ENCODE data around the gene NCBP2L.
"Not testable (repeated sequence)": the region's sequence is repeated elsewhere in the genome, so short reads cannot be mapped to it uniquely, and the experiment has no call there.

NCBP2L gene

GRCh38 chrX:107810053-107810452 is 32.5 kb downstream of the NCBP2L start:
- not testable (repeated sequence) for DNase-seq (ENCODE audit: low read depth)

- no peak for DNase-seq (ENCODE audit: low read depth)
These were observed 41.5 kb downstream of the NCBP2L start for GRCh38 chrX:107818900-107819521.

DNA sequence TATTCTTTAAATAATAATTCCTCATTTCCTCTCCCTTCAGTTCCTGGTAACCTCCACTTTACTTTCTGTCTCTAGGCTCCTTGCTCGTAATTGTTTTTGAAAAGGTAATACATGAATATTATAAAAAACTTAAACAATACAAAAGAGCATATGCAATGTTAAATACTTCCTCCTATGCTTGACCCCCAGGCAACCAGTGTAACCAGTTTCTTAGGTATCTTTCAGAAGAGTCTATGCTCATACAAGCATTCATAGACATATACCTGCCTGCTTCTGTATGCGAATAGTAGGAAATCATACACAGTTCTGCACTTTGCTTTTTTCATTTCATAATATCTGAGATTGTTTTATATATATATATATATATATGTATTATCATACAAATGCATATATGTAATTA is 45.5 kb downstream of the NCBP2L start:
- DNase-seq (ENCODE audit: low read depth), result no peak

DNA sequence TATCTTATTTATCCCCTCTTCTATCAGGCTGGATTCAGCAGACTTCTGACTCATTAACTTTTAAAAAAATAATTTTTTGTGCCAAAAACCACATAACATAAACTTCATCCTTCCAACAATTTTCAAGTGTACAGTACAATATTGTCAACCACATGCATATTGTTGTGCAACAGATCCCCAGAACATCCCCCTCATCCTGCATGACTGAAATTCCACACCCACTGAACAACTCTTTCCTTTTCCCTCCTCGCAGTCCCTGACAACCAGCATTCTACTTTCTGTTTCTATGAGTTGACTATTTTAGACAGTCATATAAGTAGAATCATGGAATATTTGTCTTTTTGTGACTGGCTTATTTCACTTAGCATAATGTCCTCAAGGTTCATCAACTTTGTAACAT is 45.9 kb downstream of the NCBP2L start:
- no peak for DNase-seq (ENCODE audit: low read depth)

DNA sequence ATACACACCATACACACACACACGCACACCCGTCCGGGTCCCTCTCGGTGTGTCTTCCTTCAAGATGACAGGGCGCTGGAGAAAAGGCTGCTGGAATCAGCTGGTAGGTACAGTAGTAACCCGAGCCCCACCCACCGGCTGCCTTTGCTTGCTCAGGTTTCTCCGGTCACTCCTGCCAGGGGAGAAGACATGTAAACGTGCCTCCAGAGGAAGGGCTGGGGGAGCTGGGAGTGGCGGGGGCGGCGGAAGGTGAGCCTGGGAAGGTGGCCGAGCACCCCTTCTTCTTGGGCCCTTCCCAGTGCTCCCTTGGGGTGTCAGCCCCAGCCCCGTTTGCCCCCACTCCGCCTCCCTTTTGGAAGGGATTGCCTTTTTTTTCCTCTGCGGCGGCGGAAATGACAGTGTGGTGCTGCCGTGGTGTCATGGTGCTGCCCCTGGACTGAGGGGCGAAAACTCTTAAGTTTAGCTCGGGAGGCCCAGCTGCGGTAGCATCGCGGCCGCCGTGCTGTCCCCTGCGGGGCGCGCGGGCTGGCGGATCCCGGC is 48.2 kb downstream of the NCBP2L start, which contains the start of gene MID2:
Gene MID2, plus strand, starts transcription at position 169 of the 540 bp plus-strand sequence. CDS start 561 bp downstream, outside the sequence.
- peak; percentile 15 for DNase-seq (ENCODE audit: low read depth)

GRCh38 chrX:107826238-107827029 is 48.9 kb downstream of the NCBP2L start:
- DNase-seq (ENCODE audit: low read depth), result peak; percentile 9

DNA sequence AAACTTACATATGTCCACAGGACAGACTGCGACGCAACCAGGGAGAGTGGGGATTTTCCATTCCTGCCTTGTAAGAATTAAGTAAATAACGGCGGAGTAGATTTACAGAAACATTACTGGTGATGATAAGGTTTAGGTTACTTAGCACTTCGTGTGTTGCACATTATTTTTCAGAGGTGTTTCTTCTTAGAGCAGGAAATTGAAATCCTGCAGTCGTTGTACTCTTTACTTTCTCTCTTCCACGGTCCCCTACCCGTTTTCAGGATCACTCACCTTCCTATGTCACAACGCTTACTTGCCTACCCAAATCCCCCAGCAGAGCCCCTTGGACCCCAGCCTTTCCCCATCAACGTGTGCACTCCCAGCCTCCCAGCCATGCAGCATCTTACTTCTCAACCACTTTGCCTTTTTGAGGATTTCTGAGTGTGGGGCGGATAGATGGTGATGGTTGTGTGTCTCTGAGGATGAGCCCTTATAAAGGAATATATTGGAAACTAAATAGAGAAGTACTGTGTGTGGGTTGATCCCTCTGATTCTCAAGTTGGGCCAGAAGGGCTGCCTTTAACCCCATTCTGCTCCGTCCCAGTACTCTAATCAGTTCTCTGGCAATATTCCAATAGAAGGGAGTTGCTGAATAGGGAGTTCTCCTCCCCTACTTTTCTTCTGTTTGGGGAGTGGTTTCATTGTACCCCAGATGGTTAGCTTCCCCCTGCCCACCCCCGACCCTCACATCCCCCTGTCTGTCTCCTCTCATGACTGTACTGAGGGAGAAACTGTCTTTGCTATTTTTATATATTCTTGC is 49.7 kb downstream of the NCBP2L start:
- no peak for DNase-seq (ENCODE audit: low read depth)

DNA sequence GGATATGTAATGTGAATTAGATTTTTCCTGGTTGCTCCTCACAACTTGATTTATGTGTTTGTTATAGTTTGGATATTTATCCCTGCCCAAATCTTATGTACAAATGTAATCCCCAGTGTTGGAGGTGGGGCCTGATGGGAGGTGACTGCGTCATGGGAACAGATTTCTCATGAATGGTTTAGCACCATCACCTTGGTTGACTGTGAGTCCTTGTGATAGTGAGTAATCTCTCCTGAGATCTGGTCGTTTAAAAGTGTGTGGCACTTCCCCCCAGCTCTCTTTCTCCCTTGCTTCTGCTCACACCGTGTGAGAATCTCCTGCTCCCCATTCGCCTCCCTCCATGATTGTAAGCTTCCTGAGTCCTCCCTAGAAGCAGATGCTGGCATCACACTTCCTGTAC is 50.3 kb downstream of the NCBP2L start:
- no peak for DNase-seq (ENCODE audit: low read depth)

- DNase-seq (ENCODE audit: low read depth), result no peak
These were observed 52.3 kb downstream of the NCBP2L start for GRCh38 chrX:107829878-107830277.

DNA sequence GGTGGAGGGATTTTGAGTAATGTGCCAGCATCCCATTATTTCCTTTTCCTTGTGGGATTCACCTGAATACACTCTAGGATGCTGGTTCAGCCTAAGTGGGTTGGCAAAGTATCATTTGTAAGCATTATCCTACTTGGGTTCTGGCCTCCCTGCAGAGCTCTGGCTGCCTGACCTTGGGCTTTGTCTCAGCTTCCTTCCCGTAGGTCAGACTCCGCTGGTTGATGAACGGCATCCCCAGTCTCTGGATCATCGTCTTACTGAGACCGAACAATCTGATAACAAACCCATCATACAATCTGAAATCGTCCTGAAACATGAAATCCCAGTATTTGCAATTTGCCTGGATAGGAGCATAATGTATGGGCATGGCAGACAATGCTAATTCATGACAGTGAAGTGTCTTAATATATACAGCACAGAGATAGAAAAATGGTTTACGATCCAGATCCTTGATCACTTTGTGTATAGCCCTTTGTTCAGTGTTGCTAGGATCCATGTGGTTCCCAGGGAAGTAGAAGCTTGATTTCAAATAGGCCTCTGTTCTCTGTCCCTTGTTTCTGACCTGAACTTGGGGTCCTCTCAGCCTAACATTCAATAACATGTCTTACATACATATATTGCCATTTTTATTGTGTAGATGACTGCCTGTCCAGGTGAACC is 53.7 kb downstream of the NCBP2L start:
- no peak for DNase-seq (ENCODE audit: low read depth)

DNA sequence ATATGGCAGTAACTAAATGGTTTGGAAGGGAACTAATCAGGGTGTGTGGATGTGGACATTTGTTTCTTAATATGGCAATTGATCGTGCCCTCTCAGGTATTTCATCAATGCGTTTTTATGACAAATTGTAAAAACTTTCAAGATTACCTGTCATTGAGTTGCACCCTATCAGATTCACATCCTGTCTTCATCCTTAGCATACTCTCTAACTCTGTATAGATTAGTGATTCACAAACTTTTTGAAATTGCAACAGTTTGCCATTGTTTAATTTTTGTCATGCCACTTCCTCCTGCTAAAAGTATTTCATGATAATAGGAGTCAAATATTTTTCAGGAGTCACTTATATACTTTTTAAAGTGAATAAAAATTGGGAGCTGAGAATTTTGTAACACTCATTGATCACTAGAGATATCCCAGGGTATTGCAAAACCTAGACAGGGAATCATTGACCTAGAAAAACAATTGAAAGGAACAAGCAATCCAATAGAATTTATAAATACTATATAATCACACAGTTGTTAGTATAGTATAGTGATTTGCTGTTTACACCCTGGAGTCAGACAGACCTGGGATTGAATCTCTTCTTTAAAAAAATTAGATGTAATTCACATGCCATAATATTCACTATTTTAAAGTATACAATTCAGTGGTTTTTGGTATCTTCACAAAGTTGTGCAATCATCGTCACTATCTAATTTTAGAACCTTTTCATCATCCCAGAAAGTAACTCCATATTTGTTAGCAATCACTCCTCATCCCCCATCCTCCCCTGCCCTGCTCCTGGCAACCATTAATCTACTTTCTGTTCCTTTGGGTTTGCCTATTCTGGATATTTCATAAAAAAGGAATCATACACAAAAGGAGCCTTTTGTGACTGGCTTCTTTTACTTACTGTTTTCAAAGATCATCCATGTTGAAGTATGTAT is 57.0 kb downstream of the NCBP2L start:
- DNase-seq (ENCODE audit: low read depth), result no peak

DNA sequence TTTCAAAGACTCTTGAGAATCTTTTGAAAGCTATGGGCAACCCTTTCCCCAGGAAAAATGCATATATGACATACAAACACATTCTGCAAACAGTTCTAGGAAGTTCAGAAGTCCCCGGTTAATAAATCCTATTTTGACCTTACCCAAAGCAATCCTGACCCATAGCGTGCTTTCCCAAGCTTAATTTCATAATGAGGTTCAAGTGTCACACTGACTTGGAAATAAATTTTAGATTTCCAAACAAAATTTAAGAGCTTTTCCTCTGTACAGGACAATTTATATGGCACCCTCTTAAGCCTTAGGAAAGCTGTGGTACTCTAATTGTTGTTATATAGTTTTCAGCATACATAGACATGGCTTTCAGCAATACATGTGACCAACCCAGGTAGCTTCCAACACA is 59.4 kb downstream of the NCBP2L start:
- DNase-seq (ENCODE audit: low read depth), result no peak

- no peak for DNase-seq (ENCODE audit: low read depth)
These were observed 63.4 kb downstream of the NCBP2L start for GRCh38 chrX:107840971-107841370.

DNA sequence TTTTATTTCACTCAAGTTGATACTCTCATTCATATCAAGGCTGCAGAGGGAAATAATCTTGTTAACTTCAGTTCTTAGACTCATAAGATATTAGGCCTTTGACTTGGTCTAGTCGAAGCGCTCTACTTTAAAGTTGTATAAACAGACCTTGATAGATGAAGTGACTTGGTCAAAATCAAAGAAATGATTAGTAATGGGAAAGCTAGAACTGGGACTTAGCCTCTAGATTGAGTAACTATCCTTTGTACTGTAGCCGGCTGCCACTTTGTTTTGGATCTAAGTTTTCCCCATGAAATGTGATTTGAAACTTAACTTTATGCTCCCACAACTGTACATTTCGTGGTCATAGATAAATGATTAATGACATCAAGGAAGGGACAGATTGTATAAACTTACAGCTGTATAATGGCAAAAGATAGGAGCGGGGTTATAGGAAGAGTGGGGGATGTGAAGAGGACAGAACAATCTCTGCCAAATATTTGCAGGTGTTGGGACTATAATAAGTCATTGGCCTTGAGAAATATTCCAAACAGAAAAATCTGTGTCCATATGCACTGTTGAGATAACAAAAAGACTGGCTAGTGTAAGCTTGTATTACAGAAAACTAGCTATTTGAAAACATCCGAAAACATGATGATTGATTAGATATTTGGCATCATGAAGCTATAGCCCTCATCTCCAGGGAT is 65.3 kb downstream of the NCBP2L start:
- no peak for DNase-seq (ENCODE audit: low read depth)

Data from stimulated activated CD8-positive, alpha-beta memory T cell treated with anti-CD3 and anti-CD28 coated beads, Interleukin-4, amount 100 ng/mL, for 24 hours (primary cell).